ENCODE measurements around the gene SORT1.
"Not testable (repeated sequence)": the region's sequence is repeated elsewhere in the genome, so short reads cannot be mapped to it uniquely, and the experiment has no call there.

Gene SORT1

DNA sequence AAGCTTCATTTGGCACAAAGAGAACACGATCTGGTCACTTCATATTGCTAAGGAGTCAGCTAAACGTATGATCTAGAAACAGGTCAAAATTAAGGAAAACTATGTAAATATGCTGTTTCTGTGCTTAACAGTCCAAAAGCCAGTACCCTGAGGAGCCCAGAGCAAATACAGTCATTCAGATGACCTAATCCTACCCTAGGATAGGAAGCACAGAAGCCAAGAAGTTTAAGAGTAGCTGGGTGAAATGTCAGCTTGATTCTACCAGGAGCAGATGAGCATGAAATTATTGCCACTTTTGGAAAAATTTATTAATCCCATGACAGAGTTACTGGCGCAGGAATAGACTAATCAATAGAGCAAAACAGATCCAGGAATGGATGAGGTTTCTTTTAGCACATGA lies 18.3 kb downstream of the SORT1 start:
- DNase-seq: no peak

DNA sequence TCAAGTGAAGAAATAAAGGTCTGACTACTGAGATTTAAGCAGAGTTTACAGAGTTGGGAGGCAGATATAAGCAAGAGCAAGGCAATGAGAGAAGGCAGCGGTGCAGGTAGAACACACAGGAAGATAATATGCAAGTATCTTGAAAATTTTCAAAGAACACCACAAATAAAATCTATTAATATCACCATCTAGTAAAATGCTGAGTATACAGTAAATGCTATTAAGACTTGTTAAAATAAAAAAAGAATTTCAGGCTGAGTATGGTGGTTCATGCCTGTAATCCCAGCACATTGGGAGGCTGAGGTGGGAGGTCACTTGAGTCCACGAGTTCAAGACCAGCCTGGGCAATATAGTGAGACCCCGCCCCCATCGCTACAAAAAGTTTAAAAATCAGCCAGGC lies 20.0 kb downstream of the SORT1 start:
- DNase-seq: no peak

DNA sequence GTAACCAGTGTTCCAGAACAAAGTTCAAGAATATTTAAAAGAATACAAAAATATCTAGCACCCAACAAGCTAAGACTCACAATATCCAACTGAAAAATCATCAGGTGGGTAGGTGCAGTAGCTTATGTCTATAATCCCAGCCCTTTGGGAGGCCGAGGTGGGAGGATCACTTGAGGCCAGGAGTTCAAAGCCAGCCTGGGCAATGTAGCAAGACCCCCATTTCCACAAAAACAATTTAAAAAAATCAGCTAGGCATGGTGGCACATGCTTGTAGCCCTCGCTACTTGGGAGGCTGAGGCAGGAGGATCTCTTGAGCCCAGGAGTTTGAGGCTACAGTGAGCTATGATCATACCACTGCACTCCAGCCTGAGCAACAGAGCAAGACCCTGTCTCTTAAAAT lies 24.0 kb downstream of the SORT1 start:
- DNase-seq: not testable (repeated sequence)

DNA sequence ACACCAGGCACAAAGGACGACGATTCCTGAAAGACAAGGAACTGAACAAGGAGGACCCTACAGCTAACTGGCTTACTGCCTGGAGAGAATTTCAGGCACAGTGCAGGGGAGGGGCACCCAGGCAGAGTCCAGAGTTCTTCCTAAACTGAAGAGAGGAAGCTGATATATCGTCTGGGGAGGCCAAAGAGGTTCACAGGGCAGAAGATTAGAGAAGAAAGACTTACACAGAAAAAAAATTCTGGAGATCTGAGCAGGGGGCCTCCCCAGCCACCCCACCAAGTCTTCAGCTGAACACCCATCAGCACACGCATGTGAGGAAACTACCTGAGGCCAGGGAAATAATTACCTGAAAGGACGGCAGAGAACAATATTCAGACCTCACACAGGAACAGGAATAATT lies 24.6 kb downstream of the SORT1 start:
- DNase-seq: no peak

DNA sequence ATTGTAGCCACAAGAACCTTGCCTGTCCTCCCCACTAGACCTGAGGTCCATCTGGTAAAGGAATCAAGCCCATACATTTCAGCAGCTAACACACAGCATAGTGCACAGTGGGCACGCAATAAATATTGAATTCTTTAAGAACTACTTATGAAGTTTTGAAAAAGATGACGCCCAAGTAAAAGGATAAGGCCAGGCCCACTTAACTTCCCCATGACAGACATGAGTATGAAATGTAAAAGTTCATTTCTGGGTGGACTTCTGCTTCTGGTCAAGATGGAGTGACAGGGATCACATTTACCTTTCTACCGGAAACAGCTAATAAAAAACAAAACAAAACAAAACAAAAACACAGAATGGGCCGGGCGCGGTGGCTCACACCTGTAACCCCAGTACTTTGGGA lies 25.4 kb downstream of the SORT1 start:
- DNase-seq: no peak

DNA sequence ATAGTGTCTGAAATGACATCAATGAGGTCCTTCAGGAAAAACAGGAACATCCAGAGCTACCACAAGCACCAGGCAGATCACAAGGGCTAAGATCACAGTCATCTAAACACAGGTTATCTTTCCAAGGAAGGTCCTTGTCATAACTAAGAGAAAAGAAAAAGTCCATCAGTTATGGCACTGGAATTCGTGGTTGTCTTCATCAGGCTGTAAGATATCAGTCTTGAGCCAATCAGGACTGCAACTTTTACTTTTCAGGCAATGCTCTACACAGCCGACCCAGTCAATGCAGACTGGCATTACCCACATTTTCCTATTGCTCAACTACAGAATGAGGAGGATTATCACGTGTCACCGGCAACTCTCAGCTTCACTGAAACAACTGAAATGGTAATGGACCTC lies 26.4 kb downstream of the SORT1 start:
- DNase-seq: no peak

DNA sequence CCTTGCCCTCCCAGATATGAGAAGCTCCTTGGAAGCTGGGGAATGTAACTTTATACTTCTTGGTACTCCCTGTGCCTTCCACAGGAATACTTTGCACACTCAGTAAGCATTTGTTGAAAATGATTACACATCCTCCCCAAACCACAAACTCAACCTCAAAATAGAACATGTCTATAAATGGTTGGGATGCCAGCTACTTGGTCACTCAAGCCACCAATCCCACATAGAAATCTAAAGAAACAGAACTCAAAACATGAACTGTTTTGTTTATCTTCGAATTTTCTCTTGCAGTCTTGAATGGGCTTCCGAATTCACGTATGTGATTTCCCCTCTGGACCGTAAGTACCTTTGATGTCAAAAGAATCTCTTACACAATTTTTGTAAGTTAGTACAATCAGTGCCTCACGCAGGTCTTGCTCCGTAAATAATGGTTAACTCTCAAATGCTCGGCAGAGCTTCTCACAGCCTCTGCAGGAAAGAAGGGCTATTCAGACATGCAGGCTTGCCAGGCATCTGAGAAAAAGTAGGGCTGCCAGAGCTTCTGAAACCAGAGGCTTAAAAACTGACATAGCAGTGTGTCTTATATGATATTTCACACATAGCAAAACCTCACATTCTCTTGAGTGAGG lies 26.9 kb downstream of the SORT1 start:
- no peak for DNase-seq

DNA sequence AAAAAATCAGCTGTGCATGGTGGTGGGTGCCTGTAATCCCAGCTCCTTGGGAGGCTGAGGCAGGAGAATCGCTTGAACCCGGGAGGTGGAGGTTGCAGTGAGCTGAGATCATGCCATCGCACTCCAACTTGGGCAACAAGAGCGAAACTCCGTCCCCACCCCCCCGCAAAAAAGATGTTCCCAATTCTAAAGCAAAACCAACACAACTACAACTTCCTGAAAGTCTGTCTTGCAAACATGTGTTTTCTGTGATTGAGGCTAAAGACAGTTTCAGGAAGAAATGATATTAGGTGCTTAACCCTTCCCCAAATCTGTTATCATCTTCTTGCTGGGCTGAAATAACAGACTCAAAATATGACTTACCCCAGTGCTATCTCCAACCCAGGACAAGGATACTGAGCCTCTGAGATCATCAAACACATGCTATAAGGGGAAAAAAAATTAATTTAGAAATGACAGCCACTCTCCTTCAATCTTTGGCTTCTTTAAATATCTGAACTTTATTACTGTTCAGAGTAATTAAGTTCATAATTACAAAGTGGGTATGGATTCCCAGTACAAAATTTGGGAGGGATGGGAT lies 28.5 kb downstream of the SORT1 start:
- no peak for DNase-seq

DNA sequence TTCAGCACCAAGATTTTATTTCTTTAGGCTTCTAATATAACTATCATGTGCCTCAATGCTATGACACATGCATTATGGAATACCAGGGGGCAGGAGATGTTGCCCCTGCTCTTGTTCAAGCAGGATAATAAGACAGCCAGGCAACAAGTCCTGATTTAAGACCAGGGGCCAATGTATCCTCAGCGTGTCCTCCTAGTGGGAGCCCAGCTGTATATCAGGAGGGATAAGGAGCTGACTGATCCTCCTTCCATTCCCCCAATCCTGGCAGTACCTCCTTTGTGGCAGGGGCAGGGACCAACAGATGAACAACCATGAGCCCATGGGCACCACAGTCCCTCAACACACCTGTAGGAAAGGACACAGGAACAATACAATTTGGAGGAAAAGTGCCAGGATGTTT lies 29.3 kb downstream of the SORT1 start:
- no peak for DNase-seq

DNA sequence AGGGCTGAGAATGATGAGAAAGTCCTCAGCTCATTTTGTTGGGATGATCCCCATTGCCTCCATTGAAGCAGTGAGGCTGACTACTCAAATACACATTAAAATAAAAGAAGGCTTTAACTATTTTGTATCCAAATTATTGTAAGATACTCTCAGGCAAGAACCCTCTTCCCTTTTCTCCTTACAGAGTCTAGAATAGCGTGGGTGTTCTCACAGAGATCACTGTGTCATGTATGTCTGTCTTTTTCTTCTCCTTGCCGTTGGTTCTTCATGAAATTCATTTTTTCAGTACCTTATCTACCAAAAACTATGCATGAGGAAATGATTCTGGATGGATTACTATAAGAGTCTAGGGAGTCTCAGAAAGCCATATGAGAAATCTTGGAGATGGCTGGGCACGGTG lies 30.1 kb downstream of the SORT1 start:
- no peak for DNase-seq

DNA sequence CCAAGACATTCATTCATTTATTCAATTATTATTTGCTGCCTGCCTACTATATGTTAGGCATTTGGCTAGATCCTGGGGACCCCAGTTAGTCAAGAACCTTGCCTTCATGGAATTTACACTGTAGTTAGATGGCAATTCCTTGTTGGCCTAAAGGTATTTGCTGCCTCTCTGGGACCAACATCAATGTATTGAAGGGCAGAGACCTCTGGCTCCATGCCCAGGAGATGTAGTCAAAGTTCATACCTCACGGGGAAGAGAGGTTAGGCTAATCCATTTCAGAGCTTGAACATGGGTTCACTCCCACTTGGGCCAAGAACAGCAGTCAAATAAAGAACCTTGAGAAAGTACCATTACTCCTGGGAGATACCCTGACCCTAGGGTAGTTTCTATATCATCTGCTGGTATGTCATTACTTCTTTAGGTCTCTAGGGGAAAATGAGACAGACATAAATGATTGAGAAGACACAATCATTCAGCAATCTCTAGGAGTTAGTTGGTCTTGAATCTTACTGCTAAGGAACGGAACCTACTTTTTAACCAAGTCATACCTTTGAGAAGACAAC lies 32.0 kb downstream of the SORT1 start:
- no peak for DNase-seq

DNA sequence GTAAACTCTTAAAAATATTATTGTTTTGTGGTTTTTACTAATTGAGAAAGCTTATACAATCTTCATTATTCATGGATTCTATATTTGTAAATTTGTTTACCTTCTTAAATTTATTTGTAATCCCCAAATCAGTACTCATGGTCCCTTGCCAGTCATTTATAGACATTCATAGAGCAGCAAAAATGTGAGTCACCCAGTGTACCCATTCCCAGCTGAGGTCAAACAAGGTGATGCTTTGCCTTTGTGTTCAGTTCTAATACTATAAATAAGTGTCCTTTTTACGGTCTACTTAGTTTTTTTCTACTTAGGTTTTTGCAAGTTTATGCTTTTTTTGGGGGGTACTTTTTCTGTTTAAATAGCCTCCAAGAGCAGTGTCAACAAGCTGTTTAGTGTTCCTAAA lies 36.1 kb downstream of the SORT1 start:
- no peak for DNase-seq

DNA sequence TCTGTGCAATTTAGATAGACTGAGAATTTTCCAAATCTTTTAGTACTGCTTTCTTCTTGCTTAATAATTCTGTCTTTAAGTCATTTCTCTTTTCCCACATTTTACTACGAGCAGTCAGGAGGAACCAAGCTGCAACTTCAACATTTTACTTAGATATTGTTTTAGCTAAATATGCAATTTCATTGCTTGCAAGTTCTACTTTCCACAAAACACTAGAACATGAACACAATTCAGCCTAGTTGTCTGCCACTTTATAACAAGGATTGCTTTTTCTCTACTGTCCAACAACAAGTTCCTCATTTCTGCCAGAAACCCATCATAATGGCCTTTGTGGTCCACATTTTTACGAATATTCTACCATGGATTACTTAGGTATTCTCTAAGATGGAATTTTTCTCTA lies 36.6 kb downstream of the SORT1 start:
- no peak for DNase-seq

DNA sequence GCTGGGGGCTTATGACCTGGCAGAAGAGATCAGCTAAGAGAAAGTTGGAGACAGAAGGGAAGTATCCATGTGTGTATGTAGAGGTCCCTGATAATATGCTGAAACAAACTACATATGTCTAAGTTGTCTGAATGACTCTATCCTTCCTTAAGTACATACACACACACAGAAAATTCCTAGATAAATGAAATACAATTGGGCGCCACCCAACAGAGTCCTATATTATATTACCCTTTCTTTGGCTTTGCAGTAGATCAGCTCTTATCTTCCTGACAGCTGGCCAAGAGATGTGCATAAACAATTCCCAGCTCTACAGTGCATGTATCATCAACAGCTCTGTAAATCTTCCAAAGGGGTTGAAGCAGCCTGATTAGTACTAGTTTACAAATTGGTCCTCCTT lies 40.1 kb downstream of the SORT1 start:
- DNase-seq: peak in 1 of 3 experiments; percentile 15

DNA sequence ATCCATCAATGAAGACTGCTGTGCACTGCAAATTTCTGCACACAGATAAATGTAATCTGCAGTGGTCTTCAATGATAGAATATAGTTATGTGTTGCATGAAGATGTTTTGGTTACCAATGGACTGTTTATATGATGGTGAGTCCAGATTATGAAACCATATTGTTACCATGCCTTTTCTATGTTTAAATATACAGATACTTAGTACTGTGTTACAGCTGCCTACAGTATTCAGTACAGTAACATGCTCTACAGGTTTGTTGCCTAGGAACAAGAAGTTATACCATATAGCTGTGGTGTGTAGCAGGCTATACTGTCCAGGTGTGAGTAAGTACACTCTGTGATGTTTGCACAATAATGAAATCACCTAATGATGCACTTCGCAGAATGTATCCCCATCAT lies 40.8 kb downstream of the SORT1 start:
- peak in 2 of 3 experiments; percentile 26 to 72 for DNase-seq

DNA sequence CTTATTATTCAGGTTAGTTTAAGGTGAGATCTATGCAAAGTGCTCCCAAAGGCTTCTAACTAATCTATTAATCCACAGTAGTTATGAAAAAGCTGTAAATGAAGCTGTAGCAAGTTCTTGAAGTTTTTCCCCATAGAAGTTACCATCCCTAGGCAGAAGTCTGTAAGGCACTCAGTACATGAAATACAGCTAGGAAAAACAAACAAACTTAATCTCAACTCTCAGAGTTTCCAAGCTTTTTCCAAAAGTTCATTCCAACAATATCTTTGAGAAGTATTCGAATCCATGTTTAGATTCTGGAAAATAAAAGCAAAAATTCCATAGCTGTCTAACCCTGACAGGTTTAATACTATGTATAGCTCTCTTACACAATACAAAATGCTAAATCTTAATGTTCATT lies 41.2 kb downstream of the SORT1 start:
- no peak for DNase-seq

DNA sequence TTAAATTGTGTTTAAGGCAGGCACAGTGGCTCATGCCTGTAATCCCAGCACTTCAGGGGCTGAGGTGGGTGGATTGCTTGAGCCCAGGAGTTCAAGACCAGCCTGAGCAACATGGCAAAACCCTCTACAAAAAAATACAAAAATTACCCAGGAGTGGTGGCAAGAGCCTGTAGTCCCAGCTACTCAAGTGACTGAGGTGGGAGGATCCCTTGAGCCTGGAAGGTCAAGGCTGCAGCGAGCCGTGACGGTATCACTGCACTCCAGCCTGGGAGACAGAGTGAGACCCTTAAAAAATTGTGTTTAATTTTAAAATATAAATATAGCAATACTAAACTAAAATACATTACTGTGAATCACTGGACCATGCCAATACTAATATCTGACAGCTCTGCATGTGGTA lies 42.8 kb downstream of the SORT1 start:
- no peak for DNase-seq

DNA sequence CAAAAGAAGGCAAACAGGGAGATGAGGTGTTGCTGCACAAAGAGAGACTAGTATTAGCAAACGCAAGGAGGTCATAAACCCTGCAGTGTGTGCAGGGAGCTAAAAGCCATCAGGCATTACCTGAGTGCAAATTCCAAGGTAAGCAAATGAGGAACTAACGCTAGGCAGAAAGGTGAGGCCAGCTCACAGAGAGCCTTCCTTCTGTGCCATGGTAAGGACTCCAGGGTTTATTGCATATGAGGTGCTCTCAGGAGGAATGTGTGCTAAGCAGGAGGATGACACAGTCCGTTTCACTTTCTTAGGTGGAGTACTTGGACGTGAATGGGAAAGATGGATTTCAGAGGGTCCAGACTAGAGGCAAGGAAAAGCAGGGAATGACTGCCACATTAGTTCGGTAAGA lies 46.3 kb downstream of the SORT1 start:
- no peak for DNase-seq

DNA sequence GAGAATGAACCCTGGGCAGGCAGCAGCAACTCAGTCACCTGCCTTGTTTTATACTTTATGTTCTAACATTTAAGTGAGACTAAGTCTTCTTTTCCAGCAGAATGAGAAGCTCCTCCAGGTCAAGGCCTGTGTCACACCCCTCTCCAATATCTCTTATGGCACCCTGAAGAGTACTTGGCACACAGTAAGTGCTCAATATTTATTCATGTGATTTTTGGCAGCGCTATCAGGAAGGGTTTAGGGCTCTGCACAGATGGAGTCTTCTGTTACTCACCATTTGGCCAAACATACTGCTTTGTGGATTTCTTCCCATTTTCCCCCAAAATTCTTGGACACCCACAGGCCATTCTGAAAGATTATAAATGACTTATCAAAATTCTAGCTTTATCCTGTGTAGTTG lies 47.1 kb downstream of the SORT1 start:
- no peak for DNase-seq

DNA sequence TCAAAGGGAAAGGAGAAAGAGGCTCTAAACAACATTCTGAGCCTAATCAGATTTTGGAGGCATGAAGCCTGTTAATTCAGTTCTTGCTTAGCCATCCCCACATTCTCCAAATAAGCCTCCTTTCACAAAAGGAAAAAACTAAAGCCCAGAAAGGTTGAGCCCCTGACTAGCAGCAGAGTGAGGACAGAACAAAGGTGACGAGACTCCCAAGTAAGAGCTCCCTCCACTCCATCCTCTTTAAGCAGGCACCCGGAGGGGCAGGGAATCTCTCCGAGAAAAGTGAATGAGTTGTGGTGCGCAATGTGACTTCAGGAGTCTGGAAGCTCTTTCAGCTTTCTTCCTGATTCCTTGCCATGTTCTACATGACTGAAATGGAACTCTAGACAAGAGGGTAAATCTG lies 47.5 kb downstream of the SORT1 start:
- no peak for DNase-seq

DNA sequence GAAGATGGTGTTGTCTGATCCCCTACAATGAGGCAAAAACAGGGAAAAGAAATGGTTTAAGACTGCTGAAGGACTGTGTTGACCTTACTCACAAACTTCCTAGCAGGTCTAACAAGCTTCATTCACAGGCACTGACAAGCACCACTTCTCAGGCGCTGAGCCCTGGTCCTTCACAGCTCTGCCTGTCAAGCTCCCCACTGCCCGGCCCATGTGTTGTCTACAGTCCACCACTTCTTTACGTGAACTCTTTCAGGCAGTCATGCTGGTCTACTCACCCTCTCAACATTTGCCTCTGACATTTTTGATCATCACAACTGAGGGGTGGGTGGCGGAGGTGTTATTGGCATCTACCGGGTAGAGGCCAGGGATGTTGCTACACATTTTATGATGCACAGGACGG lies 50.2 kb downstream of the SORT1 start:
- no peak for DNase-seq

DNA sequence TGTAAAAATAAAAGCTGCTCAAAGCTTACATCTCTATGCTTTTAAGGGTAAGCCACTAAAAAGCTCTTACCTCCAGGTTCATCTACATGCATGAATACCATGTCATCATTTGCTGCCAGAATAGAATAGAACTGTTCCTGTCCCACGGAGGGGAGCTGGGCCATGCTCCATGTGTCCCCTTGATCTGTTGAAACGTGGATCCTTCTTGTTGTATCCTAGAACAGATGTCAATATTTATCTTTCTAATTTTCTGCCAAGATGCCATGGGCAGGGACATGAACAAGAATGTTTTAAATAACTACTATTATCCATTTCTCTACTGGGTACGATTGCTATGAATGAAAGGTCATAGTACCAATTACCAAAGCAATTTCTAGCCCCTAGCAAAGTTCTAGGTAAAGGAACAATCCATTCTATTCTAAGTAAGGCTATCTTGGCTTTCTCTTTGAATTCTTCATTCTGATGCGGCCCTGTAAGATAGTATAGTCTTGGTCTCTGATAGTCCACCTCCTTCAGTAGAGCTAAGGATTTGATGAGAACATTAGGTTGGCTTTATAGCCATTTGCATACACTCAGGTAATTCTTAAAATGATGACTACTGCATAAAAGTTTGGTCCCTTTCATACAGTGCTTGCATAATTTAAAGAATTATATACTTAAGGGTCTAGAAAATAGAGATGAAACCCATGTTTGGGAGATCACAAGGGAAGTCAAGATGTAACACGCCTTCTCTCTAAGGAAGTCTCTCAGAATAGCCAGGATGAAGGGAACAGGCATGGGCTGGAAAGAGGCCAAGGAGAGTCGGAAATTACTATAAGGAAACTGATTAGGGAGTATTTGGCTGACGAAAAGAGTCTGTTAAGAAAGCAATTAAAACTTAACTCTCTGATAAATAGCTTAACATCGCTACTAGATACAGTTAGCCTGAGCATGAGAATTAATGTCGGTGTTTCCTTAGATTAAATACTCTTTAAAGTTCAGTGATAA lies 55.5 kb downstream of the SORT1 start:
- no peak for DNase-seq

DNA sequence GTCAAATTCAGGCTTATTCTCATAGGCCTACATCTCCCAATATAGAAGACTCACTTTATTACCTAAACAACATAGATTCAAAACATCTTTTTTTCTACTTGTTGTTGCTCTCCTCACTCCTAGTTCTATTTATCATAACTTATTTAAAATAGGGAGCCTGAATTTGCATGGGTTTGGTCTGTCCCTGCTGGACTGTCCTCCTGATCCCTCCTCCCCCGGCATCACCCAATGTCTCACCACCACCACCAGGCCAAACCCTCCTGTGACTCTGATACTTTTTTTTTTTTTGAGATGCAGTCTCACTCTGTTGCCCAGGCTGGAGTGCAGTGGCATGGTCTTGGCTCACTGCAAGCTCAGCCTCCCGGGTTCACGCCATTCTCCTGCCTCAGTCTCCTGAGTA lies 59.1 kb downstream of the SORT1 start:
- no peak for DNase-seq

DNA sequence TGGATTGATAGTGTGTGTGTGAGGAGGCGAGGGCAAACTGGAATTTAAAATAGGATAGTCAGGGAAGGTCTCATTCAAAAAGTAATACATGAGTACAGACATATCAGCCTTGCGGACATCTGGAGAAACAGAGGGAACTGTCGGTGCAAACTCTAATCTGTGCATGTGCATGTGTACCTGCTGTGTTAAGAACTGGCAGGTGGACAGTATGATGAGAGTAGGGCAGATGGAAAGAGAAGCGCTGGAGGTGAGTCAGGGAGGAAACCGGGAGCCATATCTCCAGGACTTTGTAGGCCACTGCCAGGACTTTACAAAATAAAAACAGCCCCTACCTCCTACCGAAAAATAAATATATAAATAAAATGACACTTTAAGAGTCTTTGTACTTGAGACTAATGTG lies 59.6 kb downstream of the SORT1 start:
- no peak for DNase-seq
